HepG2 (cell line): ENCODE data around the gene PIP5KL1. TPM values are rescaled to one million over a fixed set of nuclear protein-coding genes. Genes with fewer than 3 reads are reported as not detected.

Experiments
- BCL3 ChIP-seq: sonication (generic); formaldehyde crosslinking; IDR thresholded peaks from 2 replicates; pipeline ENCODE4 v1.5.1; 2020; ENCODE audit warnings: mild to moderate bottlenecking, missing genetic modification reagents, moderate library complexity
- GATAD2A ChIP-seq: IDR thresholded peaks from 2 replicates; pipeline ENCODE4 v1.6.1; 2016
- GPN1 ChIP-seq: sonication (generic); formaldehyde crosslinking; IDR thresholded peaks from 2 replicates; pipeline ENCODE4 v1.5.1; 2020; ENCODE audit warnings: missing genetic modification reagents, borderline replicate concordance
- HNRNPL ChIP-seq: fragments of 200-400 bp; formaldehyde crosslinking; IDR thresholded peaks from 2 replicates; pipeline ENCODE4 v1.6.1; 2017; ENCODE audit warnings: mild to moderate bottlenecking, low read depth, low read length
- IRF2 ChIP-seq: IDR thresholded peaks from 2 replicates; pipeline ENCODE4 v1.6.1; 2018; ENCODE audit warnings: missing genetic modification reagents, missing compliant biosample characterization
- MXD4 ChIP-seq: IDR thresholded peaks from 2 replicates; pipeline ENCODE4 v1.6.1; 2016; ENCODE audit warnings: mild to moderate bottlenecking, missing biosample characterization, missing genetic modification reagents
- RFXAP ChIP-seq: sonication (generic); formaldehyde crosslinking; IDR thresholded peaks from 2 replicates; pipeline ENCODE4 v1.4.0; 2020; ENCODE audit warnings: missing genetic modification reagents, borderline replicate concordance
- RORA ChIP-seq: sonication (generic); formaldehyde crosslinking; IDR thresholded peaks from 2 replicates; pipeline ENCODE4 v1.5.0; 2020; ENCODE audit warnings: mild to moderate bottlenecking, missing genetic modification reagents, moderate library complexity
- SMAD3 ChIP-seq: sonication (generic); formaldehyde crosslinking; IDR thresholded peaks from 2 replicates; pipeline ENCODE4 v1.4.0; 2020; ENCODE audit warnings: missing genetic modification reagents
- SRSF1 ChIP-seq: fragments of 200-400 bp; formaldehyde crosslinking; optimal IDR thresholded peaks from 2 replicates; pipeline ENCODE3; 2017; ENCODE audit warnings: mild to moderate bottlenecking, low read depth, low read length, moderate library complexity
- TBL1XR1 ChIP-seq: fragments of 150-350 bp; IDR thresholded peaks from 2 replicates; pipeline ENCODE4 v1.6.1; 2014; ENCODE audit warnings: borderline replicate concordance, low read length; ENCODE audit not compliant: partially characterized antibody
- ZBTB21 ChIP-seq: sonication (generic); formaldehyde crosslinking; IDR thresholded peaks from 2 replicates; pipeline ENCODE4 v1.4.0; 2020; ENCODE audit warnings: missing genetic modification reagents
- ZBTB42 ChIP-seq: sonication (generic); formaldehyde crosslinking; IDR thresholded peaks from 2 replicates; pipeline ENCODE4 v1.5.0; 2020; ENCODE audit warnings: mild to moderate bottlenecking, missing genetic modification reagents
- ZNF138 ChIP-seq: sonication (generic); formaldehyde crosslinking; IDR thresholded peaks from 2 replicates; pipeline ENCODE4 v1.5.0; 2020; ENCODE audit warnings: mild to moderate bottlenecking, low read depth, missing genetic modification reagents
- ZNF234 ChIP-seq: sonication (generic); formaldehyde crosslinking; conservative IDR thresholded peaks from 2 replicates; pipeline ENCODE4 v1.5.1; 2020; ENCODE audit warnings: mild to moderate bottlenecking, missing genetic modification reagents
- ZNF260 ChIP-seq: sonication (generic); formaldehyde crosslinking; IDR thresholded peaks from 2 replicates; pipeline ENCODE4 v1.4.0; 2020; ENCODE audit warnings: missing genetic modification reagents, low read depth, mild to moderate bottlenecking, borderline replicate concordance
- ZNF274 ChIP-seq: sonication (generic); formaldehyde crosslinking; IDR thresholded peaks from 2 replicates; pipeline ENCODE4 v1.5.1; 2020; ENCODE audit warnings: mild to moderate bottlenecking, missing genetic modification reagents
- ZNF432 ChIP-seq: sonication (generic); formaldehyde crosslinking; IDR thresholded peaks from 2 replicates; pipeline ENCODE4 v1.5.0; 2020; ENCODE audit warnings: missing genetic modification reagents, mild to moderate bottlenecking, borderline replicate concordance
- ZNF687 ChIP-seq: sonication (generic); formaldehyde crosslinking; IDR thresholded peaks from 2 replicates; pipeline ENCODE4 v1.5.1; 2020; ENCODE audit warnings: mild to moderate bottlenecking, missing genetic modification reagents, moderate library complexity
- polyA plus RNA-seq, 8 experiments: library from polyadenylated mRNA; depleted of rRNA in 3 of 8; stranded (reverse) in 7 of 8; unstranded in 1 of 8; fragments of >200 nt; fragmentation: Illumina TruSeq in 4 of 8; extraction: Trizol in 4 of 8; gene quantifications; 2 replicates each; pipeline versions ENCODE4 v1.2.1 to v1.2.3, GENCODE V29; 2011 to 2016; ENCODE audit warnings: low read depth in 4 of 8, missing spikeins in 1 of 8, mixed read lengths in 1 of 8; ENCODE audit not compliant: insufficient read depth in 1 of 8
- total RNA-seq, 5 experiments: library from RNA; depleted of rRNA; stranded (reverse); fragments of >200 nt; fragmentation: Illumina TruSeq; extraction: Trizol; gene quantifications; 2 replicates each; pipeline ENCODE4 v1.2.3, GENCODE V29; 2016; ENCODE audit warnings: low read depth in 1 of 5

The PIP5KL1 gene
- total and polyA plus RNA-seq, 2 of the 13 experiments (the other 11 are each of a cell fraction or from before 2014, with no cell fraction given): 0.20 to 0.49 TPM

GRCh38 chr9:127921557-127922120 is 8.9 kb downstream of the PIP5KL1 start (continued):
- TF ChIP-seq ZNF687 (CRISPR knock-in tag): peak; percentile 48
- 0 out of 2 replicates have a peak, but pooled peaks have one; percentile 18 for TF ChIP-seq HNRNPL
- no peak for TF ChIP-seq ZNF432 (CRISPR knock-in tag)
- TF ChIP-seq IRF2 (CRISPR knock-in tag): no peak; the same call in 1 of the 2 replicates
- no peak for TF ChIP-seq TBL1XR1
- TF ChIP-seq SRSF1: no peak
- no peak for TF ChIP-seq ZNF260 (CRISPR knock-in tag)
- 0 out of 2 replicates have a peak, but pooled peaks have one; percentile 21 for TF ChIP-seq MXD4 (CRISPR knock-in tag)
- TF ChIP-seq BCL3 (CRISPR knock-in tag): no peak
- 0 out of 2 replicates have a peak, but pooled peaks have one; percentile 33 for TF ChIP-seq GATAD2A
- TF ChIP-seq ZBTB42 (CRISPR knock-in tag): no peak
- TF ChIP-seq ZNF274 (CRISPR knock-in tag): peak; percentile 28; the same call in 1 of the 2 replicates
- TF ChIP-seq RFXAP (CRISPR knock-in tag): no peak
- no peak for TF ChIP-seq ZBTB21 (CRISPR knock-in tag)
- no peak for TF ChIP-seq ZNF234
- no peak for TF ChIP-seq ZNF138
- no peak for TF ChIP-seq RORA (CRISPR knock-in tag)
- no peak for TF ChIP-seq GPN1 (CRISPR knock-in tag)
- no peak for TF ChIP-seq SMAD3 (CRISPR knock-in tag)
